Prostate gland (tissue), 2 donors: Measurements from ENCODE around the gene BRSK1. TPM values are rescaled to one million over a fixed set of nuclear protein-coding genes. Genes with fewer than 3 reads are reported as not detected.

Source experiments
- DNase-seq: peaks from one replicate; pipeline ENCODE4 v3.0.0-alpha.2; 2019; ENCODE audit warnings: low spot score
- H3K27ac ChIP-seq, 2 donors: fragments of 200-600 bp; sonication (generic); 2 replicates each; pipeline ENCODE4 v1.5.1; 2017 to 2019
- H3K27me3 ChIP-seq: fragments of 200-600 bp; sonication (generic); replicated peaks from 2 replicates; pipeline ENCODE4 v1.5.1; 2019; ENCODE audit not compliant: insufficient read depth
- H3K36me3 ChIP-seq, 2 donors: fragments of 200-600 bp; sonication (generic); 1 replicate in 1 of 2; 2 replicates in 1 of 2; pipeline versions ENCODE4 v1.5.1 to v1.8.1; 2017 to 2019
- H3K4me1 ChIP-seq: fragments of 200-600 bp; sonication (generic); replicated peaks from 2 replicates; pipeline ENCODE4 v1.5.1; 2019
- H3K4me3 ChIP-seq, 2 donors: fragments of 200-600 bp; sonication (generic); 2 replicates each; pipeline ENCODE4 v1.5.1; 2017 to 2019
- H3K9me3 ChIP-seq: fragments of 200-600 bp; sonication (generic); 2 replicates; pipeline ENCODE4 v1.5.1; 2017
- POLR2A ChIP-seq: fragments of 450-650 bp; IDR thresholded peaks from one replicate; pipeline ENCODE4 v1.6.1; 2016; ENCODE audit warnings: antibody characterized with exemption, mild to moderate bottlenecking
- POLR2AphosphoS5 ChIP-seq: sonication (generic); formaldehyde crosslinking; IDR thresholded peaks from one replicate; pipeline ENCODE4 v1.6.1; 2017; ENCODE audit warnings: antibody characterized with exemption
- WGBS: methylation state at CpG from one replicate; pipeline ENCODE4 v1.1.5; 2018; 5-methylcytosine and 5-hydroxymethylcytosine counted together
- intact Hi-C: fragments of 100-400 bp; cut with DNase I; formaldehyde crosslinking; loops from one replicate; pipeline ENCODE4 v1.14.2; 2022
- total RNA-seq, 2 donors: library from RNA; depleted of rRNA; stranded (reverse); fragments of >200 nt; gene quantifications; one replicate each; pipeline ENCODE4 v1.1.0, GENCODE V29; 2016
- TF ChIP-seq, protein P1 (sequence below), 4 experiments: fragments of 200-600 bp in 2 of 4; fragments of 450-650 bp in 2 of 4; sonication (generic) in 2 of 4; IDR thresholded peaks; 1 replicate in 3 of 4; 2 replicates in 1 of 4; pipeline ENCODE4 v1.5.1; 2016 to 2019; ENCODE audit warnings: antibody characterized with exemption in 4 of 4, mild to moderate bottlenecking in 2 of 4, moderate library complexity in 2 of 4

BRSK1 gene
- 10 to 100 TPM in 1 of 2 donors, 1 to 10 TPM in 1; 1.4 to 10.9 TPM for total RNA-seq

DNA sequence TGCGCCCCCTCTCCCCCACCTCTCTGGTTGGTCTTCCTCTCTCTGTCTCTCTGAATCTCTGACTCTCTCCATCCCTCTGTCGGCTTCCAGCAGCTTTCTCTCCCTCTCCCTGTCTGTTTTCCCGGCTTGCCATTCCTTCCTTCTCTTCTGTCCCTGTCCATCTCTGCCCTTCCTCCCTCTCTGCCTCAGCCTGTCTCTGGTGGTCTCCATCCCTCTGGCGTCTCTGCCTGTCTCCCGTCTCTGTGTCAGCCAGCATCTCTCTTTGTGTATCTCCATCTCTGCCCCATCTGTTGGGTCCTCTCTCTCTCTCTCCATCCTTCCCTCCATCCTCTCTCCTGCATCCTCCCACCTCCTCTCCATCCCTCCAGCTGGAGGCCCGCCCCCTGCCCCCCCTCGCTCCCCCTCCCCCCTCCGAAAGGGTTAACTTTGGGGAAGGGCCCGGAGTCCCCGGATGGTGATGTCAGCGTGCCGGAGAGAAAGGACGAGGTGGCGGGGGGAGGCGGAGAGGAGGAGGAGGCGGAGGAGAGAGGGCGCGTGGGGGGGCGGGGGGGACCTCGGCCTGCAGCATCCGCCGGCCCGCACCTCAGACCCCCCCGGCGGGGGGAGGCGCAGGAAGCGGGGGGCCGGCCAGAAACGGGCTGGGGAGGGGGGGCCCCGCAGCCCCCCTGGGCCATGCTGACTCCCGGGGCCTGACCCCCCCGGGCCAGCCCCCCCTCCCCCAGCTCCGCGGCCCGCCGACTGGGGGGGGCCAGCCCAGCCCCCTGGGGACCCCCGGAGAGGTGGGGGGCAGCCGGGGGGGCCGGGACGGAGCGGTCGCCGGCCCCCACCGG lies at the start of gene BRSK1:
BRSK1 (plus strand) TSS at position 450 of the 830 bp plus-strand sequence. CDS start 446 bp downstream, outside the sequence.
- Histone ChIP-seq H3K4me3 (peak within 1 kb of the TSS; percentile 45 to 63), H3K27ac (peak within 1 kb of the TSS; percentile 68 to 71), H3K27me3 (no peaks in the 10 kb centered on the region), H3K36me3 (no peaks in the 10 kb centered on the region), H3K9me3 (no peaks in the 10 kb centered on the region), H3K4me1 (peaks cover 3% of the 10 kb centered on the region)
- no peak for DNase-seq
- 9% methylated on average over 15 of the region's 44 CpGs for WGBS
- TF ChIP-seq POLR2AphosphoS5, result peak; percentile 23
- TF ChIP-seq POLR2A, result no peak
- intact Hi-C loops, result loop anchor here (10.0 kb wide), 1 partner anchor 221 kb away; no protein-coding TSS in a partner anchor

DNA sequence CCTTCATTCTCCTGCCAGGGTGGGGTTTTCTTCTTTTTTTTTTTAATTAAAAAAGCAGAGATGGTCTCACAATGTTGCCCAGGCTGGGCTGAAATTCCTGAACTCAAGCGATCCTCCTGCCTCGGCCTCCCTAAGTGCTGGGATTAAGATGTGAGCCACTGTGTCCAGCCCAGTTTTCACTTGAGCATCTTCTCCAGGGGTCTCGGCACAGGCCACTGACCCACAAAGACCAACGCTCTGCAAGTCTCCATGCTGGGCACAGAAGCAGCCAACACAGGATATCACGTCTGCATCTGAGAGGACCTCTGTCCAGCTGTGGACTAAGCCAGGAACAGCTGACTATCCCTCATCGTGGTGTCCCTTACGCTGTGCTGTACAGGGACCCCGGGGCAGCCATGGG lies 45.8 kb upstream of the BRSK1 start:
- H3K4me3 ChIP-seq, result no peak overlapping the region
- no peaks in the 10 kb centered on the region for H3K4me1 ChIP-seq
- H3K36me3 ChIP-seq, result peaks cover 26 to 45% of the 10 kb centered on the region in 2 donors
- 90% methylated on average over 8 of the region's 8 CpGs for WGBS
- no peaks in the 10 kb centered on the region for H3K9me3 ChIP-seq
- no peak for DNase-seq
- TF ChIP-seq POLR2AphosphoS5 (no peak), POLR2A (no peak)
- TF ChIP-seq, protein P1, sequence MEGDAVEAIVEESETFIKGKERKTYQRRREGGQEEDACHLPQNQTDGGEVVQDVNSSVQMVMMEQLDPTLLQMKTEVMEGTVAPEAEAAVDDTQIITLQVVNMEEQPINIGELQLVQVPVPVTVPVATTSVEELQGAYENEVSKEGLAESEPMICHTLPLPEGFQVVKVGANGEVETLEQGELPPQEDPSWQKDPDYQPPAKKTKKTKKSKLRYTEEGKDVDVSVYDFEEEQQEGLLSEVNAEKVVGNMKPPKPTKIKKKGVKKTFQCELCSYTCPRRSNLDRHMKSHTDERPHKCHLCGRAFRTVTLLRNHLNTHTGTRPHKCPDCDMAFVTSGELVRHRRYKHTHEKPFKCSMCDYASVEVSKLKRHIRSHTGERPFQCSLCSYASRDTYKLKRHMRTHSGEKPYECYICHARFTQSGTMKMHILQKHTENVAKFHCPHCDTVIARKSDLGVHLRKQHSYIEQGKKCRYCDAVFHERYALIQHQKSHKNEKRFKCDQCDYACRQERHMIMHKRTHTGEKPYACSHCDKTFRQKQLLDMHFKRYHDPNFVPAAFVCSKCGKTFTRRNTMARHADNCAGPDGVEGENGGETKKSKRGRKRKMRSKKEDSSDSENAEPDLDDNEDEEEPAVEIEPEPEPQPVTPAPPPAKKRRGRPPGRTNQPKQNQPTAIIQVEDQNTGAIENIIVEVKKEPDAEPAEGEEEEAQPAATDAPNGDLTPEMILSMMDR (IDR thresholded peaks at IDR 0.05), result no peak
- H3K27ac ChIP-seq, result no peak overlapping the region
- no peaks in the 10 kb centered on the region for H3K27me3 ChIP-seq
- intact Hi-C loops, result no loop called here

DNA sequence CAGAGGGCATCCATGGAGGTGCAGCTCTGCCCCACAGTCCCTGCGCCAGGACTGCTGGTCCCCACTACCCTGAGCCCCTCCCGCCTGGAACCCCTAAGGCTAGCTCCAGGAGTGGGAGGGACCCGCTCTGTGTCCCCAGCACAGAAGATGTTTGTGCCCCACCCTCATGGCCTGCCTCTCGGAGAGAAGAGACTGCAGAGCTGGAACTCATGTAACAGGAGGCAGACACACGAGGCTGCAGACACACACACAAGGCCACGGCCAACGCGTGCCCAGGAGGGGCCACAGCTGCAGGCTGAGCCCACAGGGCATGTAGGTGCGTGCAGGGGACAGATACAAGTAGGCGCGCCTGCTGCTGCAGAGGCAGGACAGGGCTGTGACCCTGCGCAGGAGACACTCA lies 44.8 kb upstream of the BRSK1 start:
- DNase-seq, result no peak
- Histone ChIP-seq H3K4me3 (no peak overlapping the region), H3K36me3 (peaks cover 28 to 45% of the 10 kb centered on the region in 2 donors), H3K9me3 (no peaks in the 10 kb centered on the region), H3K27ac (no peak overlapping the region), H3K27me3 (no peaks in the 10 kb centered on the region), H3K4me1 (no peaks in the 10 kb centered on the region)
- intact Hi-C loops, result no loop called here
- no peak for TF ChIP-seq POLR2AphosphoS5
- TF ChIP-seq POLR2A, result no peak
- TF ChIP-seq, protein P1 (IDR thresholded peaks at IDR 0.05), result no peak
- WGBS, result 89% methylated on average over 12 of the region's 12 CpGs

DNA sequence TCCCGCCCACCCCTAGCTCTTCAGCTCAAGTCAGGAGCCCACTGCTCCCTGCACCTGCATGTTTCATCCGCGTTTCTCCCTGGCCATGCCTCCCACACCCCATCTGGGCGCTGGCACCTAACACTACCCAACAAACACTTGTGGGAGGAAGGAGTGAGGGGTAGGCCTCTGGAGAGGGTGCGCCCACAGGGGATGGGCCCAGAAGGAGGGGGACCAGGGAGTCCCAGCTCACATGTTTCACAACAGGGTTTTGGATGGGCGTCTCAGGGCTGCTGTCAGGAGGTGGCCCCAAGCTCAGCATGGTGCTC lies 43.1 kb upstream of the BRSK1 start:
- TF ChIP-seq POLR2AphosphoS5, result no peak
- TF ChIP-seq POLR2A, result no peak
- TF ChIP-seq, protein P1 (IDR thresholded peaks at IDR 0.05), result no peak
- no peak for DNase-seq
- Histone ChIP-seq H3K27ac (no peak overlapping the region), H3K27me3 (no peaks in the 10 kb centered on the region), H3K9me3 (no peaks in the 10 kb centered on the region), H3K4me1 (no peaks in the 10 kb centered on the region), H3K4me3 (no peak overlapping the region), H3K36me3 (peaks cover 40 to 61% of the 10 kb centered on the region in 2 donors)
- 85% methylated on average over 6 of the region's 6 CpGs for WGBS
- intact Hi-C loops, result no loop called here

DNA sequence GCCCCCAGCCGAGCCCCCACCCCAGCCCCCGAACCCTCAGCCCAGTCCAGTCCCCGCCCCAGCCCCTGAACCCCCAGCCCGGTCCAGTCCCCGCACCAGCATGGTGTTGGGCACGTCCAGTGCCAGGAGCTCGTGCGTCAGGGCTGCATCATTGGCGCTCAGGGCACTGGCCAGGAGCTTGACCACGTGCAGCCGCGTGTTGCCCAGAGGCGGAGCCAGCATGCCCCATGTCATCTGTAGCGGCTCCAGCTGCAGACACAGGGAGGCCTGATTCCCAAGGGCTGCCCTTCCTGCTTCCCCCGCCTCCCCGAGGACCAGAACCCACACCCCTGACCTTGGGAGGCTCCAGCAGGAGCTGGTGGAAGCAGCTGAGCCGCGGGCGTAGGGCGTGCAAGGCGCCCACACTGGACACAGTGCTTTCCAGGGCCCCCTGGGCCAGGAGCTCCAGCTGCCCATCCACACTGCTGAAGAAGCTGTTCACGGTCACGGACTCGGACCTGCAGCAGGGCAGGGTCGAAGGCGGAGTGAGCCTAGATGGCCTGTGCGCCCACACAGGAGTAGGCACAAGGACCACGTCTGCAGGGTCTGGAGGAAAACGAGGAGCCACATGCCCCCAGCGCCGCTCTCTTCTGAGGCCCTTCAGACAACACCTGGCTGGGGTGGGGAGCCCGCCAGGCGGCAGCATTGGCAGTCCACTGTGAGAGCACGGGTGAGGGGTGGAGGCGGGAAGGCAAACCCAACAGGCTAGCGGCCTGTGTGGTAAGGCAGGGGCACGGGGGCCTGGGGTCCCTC lies 42.5 kb upstream of the BRSK1 start:
- no peak for DNase-seq
- TF ChIP-seq, protein P1 (IDR thresholded peaks at IDR 0.05), result no peak
- TF ChIP-seq POLR2A, result no peak
- no peak for TF ChIP-seq POLR2AphosphoS5
- 88% methylated on average over 30 of the region's 37 CpGs for WGBS
- Histone ChIP-seq H3K27me3 (no peaks in the 10 kb centered on the region), H3K27ac (no peak overlapping the region), H3K4me3 (no peak overlapping the region), H3K9me3 (no peaks in the 10 kb centered on the region), H3K36me3 (peaks cover 40 to 63% of the 10 kb centered on the region in 2 donors), H3K4me1 (no peaks in the 10 kb centered on the region)
- intact Hi-C loops, result no loop called here
